Astrocyte (in vitro differentiated cells and primary cell): Measurements from ENCODE around the gene ELFN2.

Experiments
- EZH2 ChIP-seq: IDR thresholded peaks from 2 replicates; pipeline ENCODE4 v1.6.1; 2012; ENCODE audit warnings: mild to moderate bottlenecking, low read length, inconsistent platforms; ENCODE audit not compliant: insufficient read depth
- TF ChIP-seq, protein P1 (sequence below): IDR thresholded peaks from 2 replicates; pipeline ENCODE4 v1.5.1; 2011; ENCODE audit warnings: low read depth, mild to moderate bottlenecking, inconsistent platforms, low read length, moderate library complexity; ENCODE audit not compliant: insufficient read depth

DNA sequence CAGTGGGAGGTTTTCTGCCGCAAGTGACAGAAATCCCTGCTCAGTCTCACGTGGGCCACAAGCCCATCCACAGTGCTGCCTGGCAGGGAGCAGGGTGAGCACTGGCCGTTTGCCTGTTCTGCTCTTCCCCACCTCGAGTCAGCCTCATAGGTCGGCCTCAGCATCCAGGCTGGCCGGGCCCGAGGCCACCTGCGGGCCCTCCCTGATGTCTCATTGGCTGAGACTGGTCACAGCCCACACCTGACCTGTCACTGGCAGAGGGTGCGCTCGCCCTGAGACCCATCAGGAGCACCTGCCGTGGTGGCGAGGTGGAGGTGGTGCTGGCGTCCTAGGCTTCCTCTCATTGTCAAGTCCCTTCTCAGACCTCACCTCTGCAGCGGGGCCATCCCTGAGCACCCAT lies 72.1 kb downstream of the ELFN2 start:
- TF ChIP-seq, protein P1, sequence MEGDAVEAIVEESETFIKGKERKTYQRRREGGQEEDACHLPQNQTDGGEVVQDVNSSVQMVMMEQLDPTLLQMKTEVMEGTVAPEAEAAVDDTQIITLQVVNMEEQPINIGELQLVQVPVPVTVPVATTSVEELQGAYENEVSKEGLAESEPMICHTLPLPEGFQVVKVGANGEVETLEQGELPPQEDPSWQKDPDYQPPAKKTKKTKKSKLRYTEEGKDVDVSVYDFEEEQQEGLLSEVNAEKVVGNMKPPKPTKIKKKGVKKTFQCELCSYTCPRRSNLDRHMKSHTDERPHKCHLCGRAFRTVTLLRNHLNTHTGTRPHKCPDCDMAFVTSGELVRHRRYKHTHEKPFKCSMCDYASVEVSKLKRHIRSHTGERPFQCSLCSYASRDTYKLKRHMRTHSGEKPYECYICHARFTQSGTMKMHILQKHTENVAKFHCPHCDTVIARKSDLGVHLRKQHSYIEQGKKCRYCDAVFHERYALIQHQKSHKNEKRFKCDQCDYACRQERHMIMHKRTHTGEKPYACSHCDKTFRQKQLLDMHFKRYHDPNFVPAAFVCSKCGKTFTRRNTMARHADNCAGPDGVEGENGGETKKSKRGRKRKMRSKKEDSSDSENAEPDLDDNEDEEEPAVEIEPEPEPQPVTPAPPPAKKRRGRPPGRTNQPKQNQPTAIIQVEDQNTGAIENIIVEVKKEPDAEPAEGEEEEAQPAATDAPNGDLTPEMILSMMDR, result no peak
- no peak for TF ChIP-seq EZH2
